ENCODE data around the gene ALDH3A1. TPM values are rescaled to one million over a fixed set of nuclear protein-coding genes. Genes with fewer than 3 reads are reported as not detected.

ALDH3A1 gene
- polyA plus RNA-seq, 6 donors from 2014 or later, result 0.19 TPM; not detected in 5

DNA sequence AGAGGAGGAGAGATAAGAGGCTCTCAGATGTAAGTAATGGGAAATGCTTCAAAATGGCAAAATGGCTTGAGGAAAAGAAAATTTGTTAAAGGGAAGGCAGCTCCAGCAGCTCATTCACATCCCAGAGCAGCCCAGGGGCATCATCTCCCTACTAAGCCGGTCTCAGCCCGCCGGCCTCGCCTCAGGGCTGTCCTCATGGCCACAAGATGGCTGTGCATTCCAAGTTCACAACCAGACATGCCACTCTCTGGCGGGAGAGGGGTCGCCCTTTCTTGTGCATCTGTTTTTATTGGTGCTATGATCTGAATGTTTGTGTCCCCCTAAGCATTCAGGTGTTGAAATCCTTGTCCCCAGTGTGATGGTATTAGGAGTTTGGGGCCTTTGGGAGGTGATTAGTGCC lies 18.2 kb downstream of the ALDH3A1 start:
- no peak overlapping the region for H3K27ac Mint-ChIP-seq
- no peak overlapping the region for H3K4me3 Mint-ChIP-seq
- no peak for ATAC-seq (ENCODE audit: low read depth in 2 of 2)

DNA sequence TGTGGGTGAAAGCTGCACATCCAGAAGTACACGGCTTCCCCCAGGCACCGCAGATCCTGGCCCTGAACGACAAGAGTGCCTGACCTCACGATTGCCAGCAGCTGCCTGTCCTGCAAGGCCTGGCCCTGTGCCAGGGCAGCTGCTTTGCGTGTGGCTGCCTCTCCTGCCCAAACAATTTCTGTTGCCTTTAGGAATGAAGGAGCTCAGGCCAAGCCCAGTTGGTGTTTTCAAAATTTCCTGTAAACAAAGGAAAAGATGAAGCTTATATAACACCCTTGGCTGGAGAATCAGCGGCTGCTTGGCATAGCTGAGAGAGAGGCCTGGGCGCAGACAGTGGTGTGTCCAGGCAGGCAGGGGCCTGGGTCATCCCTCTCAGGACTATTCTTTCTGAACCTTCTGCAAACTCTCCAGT lies 20.0 kb downstream of the ALDH3A1 start:
- Mint-ChIP-seq H3K36me3 (no peaks in the 10 kb centered on the region), H3K9me3 (no peaks in the 10 kb centered on the region), H3K4me3 (no peak overlapping the region), H3K4me1 (peaks cover 5 to 17% (median 13%) of the 10 kb centered on the region in 3 donors), H3K27ac (no peak overlapping the region), H3K27me3 (peaks cover 5 to 16% (median 7%) of the 10 kb centered on the region in 3 donors)
- no peak for ATAC-seq (ENCODE audit: low read depth in 2 of 2)
- DNase-seq, result no peak

More for the DNA sequence above, 18.2 kb downstream of the ALDH3A1 start:
- no peak for DNase-seq
- H3K4me1 Mint-ChIP-seq, result peaks cover 5% of the 10 kb centered on the region in 3 donors
- H3K9me3 Mint-ChIP-seq, result no peaks in the 10 kb centered on the region
- no peaks in the 10 kb centered on the region for H3K36me3 Mint-ChIP-seq
- peaks cover 5 to 16% (median 7%) of the 10 kb centered on the region in 3 donors for H3K27me3 Mint-ChIP-seq

DNA sequence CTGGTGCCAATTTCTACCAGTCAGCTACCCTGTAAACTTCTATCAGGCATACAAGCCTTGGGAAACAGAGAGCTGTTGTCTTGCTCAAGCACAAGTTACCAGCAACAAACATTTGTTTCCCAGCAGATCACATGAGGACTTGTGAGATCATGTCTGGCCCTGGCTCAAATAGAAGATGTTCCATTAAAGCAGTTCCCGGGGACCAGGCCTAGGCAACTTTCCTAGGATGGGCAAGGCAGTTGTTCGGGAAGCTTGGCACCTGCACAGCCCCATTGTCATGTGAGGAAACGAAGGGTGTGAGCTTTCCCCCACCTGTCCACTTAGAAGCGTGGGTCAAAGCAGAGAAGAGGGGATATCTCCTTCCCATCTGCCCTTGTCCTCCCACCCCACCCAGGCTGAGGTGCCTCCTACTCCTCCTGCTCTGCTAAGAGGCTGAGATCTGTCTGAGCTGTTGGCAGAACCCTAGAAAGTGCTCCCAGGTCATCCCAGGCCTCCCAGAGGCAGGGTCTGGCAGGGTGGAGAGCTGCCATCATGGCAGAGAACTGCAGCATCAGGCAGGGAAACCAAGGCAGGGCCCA lies 20.5 kb downstream of the ALDH3A1 start:
- no peak overlapping the region for H3K27ac Mint-ChIP-seq
- no peak overlapping the region for H3K4me3 Mint-ChIP-seq
- H3K4me1 Mint-ChIP-seq, result peaks cover 5 to 19% (median 13%) of the 10 kb centered on the region in 3 donors
- no peaks in the 10 kb centered on the region for H3K9me3 Mint-ChIP-seq
- H3K36me3 Mint-ChIP-seq, result no peaks in the 10 kb centered on the region
- DNase-seq (no peak), ATAC-seq (ENCODE audit: low read depth in 2 of 2) (no peak)
- peaks cover 5 to 16% (median 7%) of the 10 kb centered on the region in 3 donors for H3K27me3 Mint-ChIP-seq

DNA sequence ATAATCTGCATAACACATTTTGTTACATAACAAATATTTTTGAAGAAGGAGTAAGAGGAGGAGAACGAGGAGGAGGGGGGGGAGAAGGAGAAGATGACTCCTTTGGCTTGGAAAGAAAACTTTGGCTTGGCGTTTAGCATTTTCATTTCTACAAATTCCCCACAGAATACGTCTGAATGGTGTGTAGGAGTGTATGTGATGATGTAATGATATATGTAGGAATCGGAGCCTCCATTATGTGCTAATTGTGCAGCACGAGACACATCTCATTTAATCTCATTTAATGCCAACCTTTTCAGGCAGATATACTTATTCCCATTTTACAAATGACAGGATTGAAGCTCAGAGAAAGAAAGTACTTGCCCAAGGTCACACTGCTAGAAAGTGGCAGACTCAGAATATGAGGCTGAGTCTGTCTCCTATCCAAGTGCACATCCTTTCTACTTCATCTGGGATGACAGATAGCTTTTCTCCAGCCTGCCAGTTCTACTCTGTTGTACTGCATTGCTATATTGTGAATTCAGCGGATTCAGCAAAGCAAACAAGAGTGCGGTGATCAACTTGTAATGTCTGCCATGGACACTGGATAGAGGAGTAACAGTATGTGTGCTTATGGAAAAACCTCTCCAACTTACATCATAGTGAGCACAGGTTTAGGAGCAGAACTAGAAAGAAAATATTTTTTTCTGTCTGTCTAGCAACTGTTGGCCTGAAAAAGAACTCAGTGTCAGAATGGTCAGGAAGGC lies 21.3 kb downstream of the ALDH3A1 start:
- Mint-ChIP-seq H3K27ac (peak overlapping the region in 3 of 6 donors; percentile 12 to 65 (median 32)), H3K4me1 (peaks cover 5 to 19% (median 13%) of the 10 kb centered on the region in 3 donors), H3K4me3 (no peak overlapping the region)

DNA sequence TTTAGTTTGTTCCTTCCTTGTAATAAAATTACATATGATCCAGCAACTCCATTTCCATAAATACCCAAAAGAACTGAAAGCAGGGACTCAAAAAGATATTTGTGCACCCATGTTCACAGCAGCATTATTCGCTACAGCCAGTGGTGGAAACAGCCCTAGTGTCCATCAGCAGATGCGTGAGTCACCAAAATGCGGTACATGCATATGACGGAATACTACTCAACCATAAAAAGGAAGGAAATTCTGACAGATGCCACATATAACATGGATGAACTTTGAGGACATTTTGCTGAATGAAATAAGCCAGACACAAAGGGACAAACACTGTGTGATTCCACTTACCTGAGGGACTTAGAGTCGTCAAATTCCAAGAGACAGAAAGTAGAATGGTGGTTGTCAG lies 22.6 kb downstream of the ALDH3A1 start:
- peaks cover 8 to 19% (median 13%) of the 10 kb centered on the region in 3 donors for H3K4me1 Mint-ChIP-seq
- peak overlapping the region; percentile 0 to 87 (median 76) for H3K4me3 Mint-ChIP-seq
- no peak for ATAC-seq (ENCODE audit: low read depth in 2 of 2)
- H3K36me3 Mint-ChIP-seq, result no peaks in the 10 kb centered on the region
- peaks cover 5 to 22% (median 14%) of the 10 kb centered on the region in 3 donors for H3K27me3 Mint-ChIP-seq
- H3K27ac Mint-ChIP-seq, result peak overlapping the region in 4 of 6 donors; percentile 24 to 94 (median 74)
- no peak for DNase-seq
- H3K9me3 Mint-ChIP-seq, result no peaks in the 10 kb centered on the region

More for the DNA sequence above, 21.3 kb downstream of the ALDH3A1 start:
- Mint-ChIP-seq H3K36me3 (no peaks in the 10 kb centered on the region), H3K27me3 (peaks cover 5 to 16% (median 14%) of the 10 kb centered on the region in 3 donors), H3K9me3 (no peaks in the 10 kb centered on the region)
- DNase-seq, result no peak
- ATAC-seq (ENCODE audit: low read depth in 2 of 2), result no peak

DNA sequence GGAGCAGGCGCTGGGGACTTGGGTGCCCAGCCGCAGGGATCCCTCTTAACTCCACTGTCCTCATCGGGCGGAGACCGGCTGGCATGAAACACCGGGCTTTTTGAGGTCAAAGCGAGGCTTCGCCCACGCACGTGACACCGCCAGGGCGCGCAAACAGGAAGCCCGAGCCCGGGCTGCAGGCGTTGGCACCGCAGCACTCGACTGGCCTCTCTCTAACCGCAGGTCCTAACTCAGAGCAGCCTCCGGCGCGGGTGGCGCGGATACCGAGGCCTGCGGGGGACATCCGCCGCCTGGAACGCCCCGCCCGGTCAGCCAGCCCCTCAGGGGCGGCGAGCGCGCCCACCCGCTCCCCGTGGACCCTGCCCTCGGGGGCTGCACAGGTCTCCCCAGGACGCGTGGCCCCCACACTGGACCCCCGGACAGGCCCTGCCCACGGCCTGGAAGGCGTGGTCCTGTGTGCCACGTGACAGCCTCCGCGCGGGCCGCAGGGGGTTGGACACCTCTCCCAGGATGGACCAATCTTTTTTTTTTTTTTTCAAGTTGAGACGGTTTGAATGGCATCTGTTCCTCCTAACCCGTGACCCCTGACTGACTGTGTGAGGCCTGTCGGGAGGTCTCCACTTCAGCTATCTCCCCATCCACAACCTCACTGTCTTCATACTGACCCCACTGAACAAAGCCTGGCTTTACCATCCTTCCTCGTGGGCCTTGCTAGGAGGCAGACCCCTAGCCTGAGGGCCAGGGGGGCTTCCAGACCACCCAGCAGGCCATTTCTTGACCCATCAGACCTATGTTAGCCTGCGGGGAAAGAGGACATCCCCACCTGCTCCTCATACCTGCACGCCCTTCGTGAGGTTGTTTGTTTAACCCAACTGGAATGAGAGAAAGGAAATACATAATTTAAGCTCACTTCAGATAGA lies 23.3 kb downstream of the ALDH3A1 start:
- DNase-seq (peak; percentile 50), ATAC-seq (ENCODE audit: low read depth in 2 of 2) (peak; percentile 83 to 90)
- peak overlapping the region; percentile 66 to 87 (median 78) for H3K4me3 Mint-ChIP-seq
- no peaks in the 10 kb centered on the region for H3K36me3 Mint-ChIP-seq
- H3K27ac Mint-ChIP-seq, result peak overlapping the region in 5 of 6 donors; percentile 43 to 94 (median 66)
- H3K27me3 Mint-ChIP-seq, result peaks cover 5 to 28% (median 21%) of the 10 kb centered on the region in 3 donors
- H3K4me1 Mint-ChIP-seq, result peaks cover 8 to 19% (median 13%) of the 10 kb centered on the region in 3 donors
- no peaks in the 10 kb centered on the region for H3K9me3 Mint-ChIP-seq

DNA sequence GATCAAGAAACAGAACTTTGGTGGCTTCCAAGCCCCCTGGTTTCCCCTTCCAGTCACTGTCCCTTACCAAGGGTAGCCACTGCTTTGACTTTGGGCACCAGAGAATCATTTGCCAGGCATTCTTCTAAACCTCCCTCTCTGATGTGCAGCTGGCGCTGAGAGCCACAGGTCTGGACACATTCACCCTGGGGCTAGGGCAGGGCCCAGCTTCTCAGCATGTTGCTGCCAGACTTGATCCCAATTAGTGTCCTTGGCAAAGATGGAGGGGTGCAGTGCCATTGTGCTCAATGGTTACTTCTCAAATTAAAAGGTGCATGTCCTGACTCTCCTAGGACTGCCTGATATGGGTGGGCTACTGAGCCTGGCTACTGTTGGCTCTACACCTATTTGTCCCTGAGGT lies 24.1 kb downstream of the ALDH3A1 start:
- DNase-seq (no peak), ATAC-seq (ENCODE audit: low read depth in 2 of 2) (no peak)
- Mint-ChIP-seq H3K9me3 (no peaks in the 10 kb centered on the region), H3K4me1 (peaks cover 8 to 19% (median 13%) of the 10 kb centered on the region in 3 donors), H3K36me3 (no peaks in the 10 kb centered on the region), H3K4me3 (peak overlapping the region; percentile 61 to 82 (median 70)), H3K27ac (peak overlapping the region in 2 of 6 donors; percentile 43 to 53), H3K27me3 (peaks cover 5 to 25% (median 22%) of the 10 kb centered on the region in 3 donors)

DNA sequence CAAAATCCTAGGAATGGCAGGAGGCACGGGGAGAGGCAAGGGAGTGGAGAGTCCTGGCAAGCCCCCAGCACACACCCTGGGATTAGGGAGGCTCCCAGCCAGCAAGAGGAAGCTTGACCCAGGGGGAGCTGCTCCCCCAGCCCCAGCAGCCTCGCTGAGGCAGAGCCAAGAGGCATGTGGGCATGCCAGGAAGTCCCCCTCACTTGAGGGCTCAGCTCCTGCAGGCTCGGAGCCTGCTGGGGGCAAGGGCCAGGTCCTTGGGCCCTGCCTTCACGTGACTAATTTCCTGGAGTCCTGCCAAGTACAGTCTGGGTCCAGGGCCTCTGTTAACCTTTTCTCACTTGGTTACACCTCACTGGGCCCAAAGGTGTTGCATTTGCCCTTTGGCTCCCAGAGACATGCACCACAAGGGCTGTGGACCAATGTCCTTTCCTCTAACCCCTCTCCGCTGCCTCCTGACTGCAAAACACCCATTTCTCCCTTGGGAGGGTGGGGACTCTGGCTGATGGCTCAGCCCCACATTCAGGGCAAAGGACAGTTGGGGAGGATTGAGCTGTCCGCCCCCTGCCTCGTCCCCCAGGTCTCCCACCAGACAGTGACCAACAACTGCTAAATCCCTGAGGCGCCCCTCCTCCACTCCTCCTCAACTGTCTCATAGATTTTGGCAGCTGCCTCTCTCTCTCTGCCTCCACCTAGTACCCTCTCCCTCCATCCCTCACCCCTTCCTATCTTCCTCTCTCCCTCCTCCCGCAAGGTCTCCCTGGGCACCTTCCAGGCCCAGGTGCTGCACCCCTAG lies 27.3 kb downstream of the ALDH3A1 start:
- Mint-ChIP-seq H3K4me3 (no peak overlapping the region), H3K27ac (peak overlapping the region in 3 of 6 donors; percentile 53 to 73 (median 54)), H3K9me3 (no peaks in the 10 kb centered on the region), H3K4me1 (peaks cover 8 to 19% (median 13%) of the 10 kb centered on the region in 3 donors), H3K36me3 (no peaks in the 10 kb centered on the region), H3K27me3 (peaks cover 5 to 25% (median 22%) of the 10 kb centered on the region in 3 donors)
- ATAC-seq (ENCODE audit: low read depth in 2 of 2), result no peak
- no peak for DNase-seq

DNA sequence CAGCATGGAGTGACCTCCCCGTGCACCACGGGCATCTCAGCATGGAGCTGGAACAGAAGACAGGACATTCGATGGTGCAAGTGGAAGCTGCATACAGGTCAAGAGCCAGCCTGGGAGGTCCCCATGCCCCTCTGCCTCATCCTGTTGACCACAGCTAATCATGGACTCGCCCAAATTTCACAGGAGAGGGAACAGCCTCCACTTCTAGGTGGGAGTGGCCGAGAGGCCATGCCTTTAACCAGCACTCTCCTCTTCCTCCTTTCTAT lies 28.0 kb downstream of the ALDH3A1 start:
- H3K9me3 Mint-ChIP-seq, result no peaks in the 10 kb centered on the region
- no peak overlapping the region for H3K4me3 Mint-ChIP-seq
- ATAC-seq (ENCODE audit: low read depth in 2 of 2) (no peak), DNase-seq (no peak)
- H3K36me3 Mint-ChIP-seq, result no peaks in the 10 kb centered on the region
- peaks cover 6 to 16% (median 11%) of the 10 kb centered on the region in 3 donors for H3K4me1 Mint-ChIP-seq
- no peak overlapping the region for H3K27ac Mint-ChIP-seq
- H3K27me3 Mint-ChIP-seq, result peaks cover 2 to 25% (median 15%) of the 10 kb centered on the region in 3 donors

DNA sequence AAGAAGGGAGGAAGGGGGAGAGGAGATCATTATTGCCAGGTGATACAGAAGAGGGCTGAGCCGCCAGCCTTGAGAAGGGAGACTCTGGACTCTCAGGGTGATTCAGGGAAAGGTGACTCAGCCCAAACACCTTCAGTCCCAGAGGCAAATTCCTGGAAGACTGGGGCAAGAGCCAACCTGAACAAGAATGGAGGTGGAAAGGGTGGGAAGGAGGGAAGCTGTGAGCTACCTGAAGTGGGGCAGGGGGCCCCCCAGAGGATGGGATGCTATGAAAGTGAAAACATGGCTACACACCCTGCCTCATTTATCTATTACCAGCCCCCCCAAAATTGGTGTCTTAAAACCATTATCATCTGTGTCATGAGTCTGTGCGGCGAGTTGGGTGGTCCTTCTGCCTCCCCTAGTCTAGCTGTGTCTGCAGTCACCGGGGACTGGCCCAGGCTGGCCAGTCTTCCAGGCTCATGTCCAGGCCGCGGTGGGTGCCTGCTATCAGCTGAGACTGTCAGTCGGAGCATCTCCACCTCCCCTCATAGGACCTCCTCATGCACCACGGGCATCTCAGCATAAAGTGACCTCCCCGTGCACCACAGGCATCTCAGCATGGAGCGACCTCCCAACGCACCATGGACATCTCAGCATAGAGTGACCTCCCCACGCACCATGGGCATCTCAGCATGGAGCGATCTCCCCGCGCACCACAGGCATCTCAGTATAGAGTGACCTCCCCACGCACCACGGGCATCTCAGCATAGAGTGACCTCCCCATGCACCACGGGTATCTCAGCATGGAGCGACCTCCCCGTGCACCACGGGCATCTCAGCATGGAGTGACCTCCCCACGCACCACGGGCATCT lies 28.5 kb downstream of the ALDH3A1 start:
- Mint-ChIP-seq H3K27me3 (peaks cover 0 to 25% (median 13%) of the 10 kb centered on the region in 3 donors), H3K36me3 (no peaks in the 10 kb centered on the region), H3K27ac (peak overlapping the region in 2 of 6 donors; percentile 62 to 76), H3K4me1 (peaks cover 3 to 13% (median 6%) of the 10 kb centered on the region in 3 donors), H3K4me3 (no peak overlapping the region), H3K9me3 (no peaks in the 10 kb centered on the region)
- no peak for DNase-seq
- no peak for ATAC-seq (ENCODE audit: low read depth in 2 of 2)

DNA sequence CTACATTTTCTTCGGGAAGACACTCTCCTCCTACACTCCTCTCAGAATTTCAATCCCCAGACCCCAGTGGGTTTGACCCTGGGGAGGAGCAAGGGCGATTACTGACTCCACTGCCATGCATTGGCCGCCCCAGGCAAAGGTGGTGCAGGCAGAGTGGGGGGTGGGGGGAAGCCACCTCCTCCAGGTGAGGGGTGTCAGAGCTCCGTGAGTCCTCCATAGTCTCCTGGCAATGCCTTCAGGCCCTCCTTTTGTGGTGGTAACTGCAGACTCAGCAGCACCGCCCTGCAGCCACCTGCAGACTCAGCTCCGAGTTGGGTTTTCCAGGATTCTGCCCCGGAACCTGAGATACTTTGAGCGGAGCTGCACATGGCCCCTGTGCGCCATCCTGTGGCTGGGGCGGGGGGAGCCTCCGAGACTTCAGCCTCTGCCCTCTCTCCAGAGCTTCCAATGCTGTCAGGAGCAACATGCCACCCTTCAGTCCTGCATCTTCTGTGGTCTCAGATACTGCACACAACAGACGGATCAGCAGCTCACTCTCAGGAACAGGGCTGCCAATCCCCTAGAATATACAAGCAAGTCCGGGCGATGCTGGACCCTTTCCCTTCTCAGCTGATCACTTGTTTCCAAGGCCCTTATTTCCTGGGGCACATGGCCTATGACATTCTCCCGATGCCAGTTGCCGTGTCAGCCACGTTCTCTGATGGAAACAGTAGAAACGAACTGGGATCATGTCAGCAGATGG lies 29.3 kb downstream of the ALDH3A1 start:
- Mint-ChIP-seq H3K36me3 (no peaks in the 10 kb centered on the region), H3K9me3 (no peaks in the 10 kb centered on the region), H3K4me3 (no peak overlapping the region), H3K4me1 (peaks cover under 1 to 6% (median 3%) of the 10 kb centered on the region in 3 donors), H3K27ac (peak overlapping the region in 1 of 6 donors; percentile 62), H3K27me3 (peaks cover 0 to 25% (median 13%) of the 10 kb centered on the region in 3 donors)
- no peak for ATAC-seq (ENCODE audit: low read depth in 2 of 2)
- no peak for DNase-seq

All from naive B cell (primary cell).